A673 (cell line): Measurements from ENCODE around the gene SLC22A7. TPM values are rescaled to one million over a fixed set of nuclear protein-coding genes. Genes with fewer than 3 reads are reported as not detected.
"Not testable (repeated sequence)": the region's sequence is repeated elsewhere in the genome, so short reads cannot be mapped to it uniquely, and the experiment has no call there.

Source experiments
- BruUV-seq: library from RNA; stranded (reverse); fragments of 400-500 nt; replicated peaks from 2 replicates; lab custom pipeline; 2021; lab: Mats Ljungman, UMichigan
- CTCF ChIA-PET: fragments of 300-600 bp; sonication (Branson Sonifier 250); formaldehyde crosslinking; loops from one replicate; lab custom pipeline; 2022; ENCODE audit warnings: antibody characterized with exemption; lab: Charles Lee
- POLR2A ChIA-PET: fragments of 300-600 bp; sonication (Branson Sonifier 250); formaldehyde crosslinking; loops from one replicate; lab custom pipeline; 2022; ENCODE audit warnings: antibody characterized with exemption; ENCODE audit not compliant: low non-redundant PET; lab: Charles Lee
- DNase-seq: peaks from one replicate; pipeline ENCODE4 v3.0.0-alpha.2; 2015; ENCODE audit warnings: low spot score
- H3K27ac ChIP-seq: fragments of 200-600 bp; sonication (generic); 2 replicates; pipeline ENCODE4 v1.5.1; 2016; ENCODE audit warnings: mixed run types, low read depth, mild to moderate bottlenecking, mixed read lengths, antibody characterized with exemption, low read length; ENCODE audit not compliant: poor library complexity, severe bottlenecking
- H3K27me3 ChIP-seq: fragments of 200-600 bp; sonication (generic); replicated peaks from 2 replicates; pipeline ENCODE4 v1.6.1; 2017; ENCODE audit warnings: mixed run types, low read depth, mild to moderate bottlenecking, mixed read lengths, antibody characterized with exemption, low read length; ENCODE audit not compliant: insufficient read depth, poor library complexity
- H3K36me3 ChIP-seq: fragments of 200-600 bp; sonication (generic); 2 replicates; pipeline ENCODE4 v1.6.1; 2016; ENCODE audit warnings: mixed run types, mild to moderate bottlenecking, mixed read lengths, antibody characterized with exemption, low read length; ENCODE audit not compliant: insufficient read depth, poor library complexity, severe bottlenecking
- H3K4me1 ChIP-seq: fragments of 200-600 bp; sonication (generic); 2 replicates; pipeline ENCODE4 v1.6.1; 2017; ENCODE audit warnings: mixed run types, mild to moderate bottlenecking, mixed read lengths, antibody characterized with exemption, low read length; ENCODE audit not compliant: insufficient read depth, poor library complexity, severe bottlenecking
- H3K4me3 ChIP-seq: fragments of 200-600 bp; sonication (generic); 2 replicates; pipeline ENCODE4 v1.5.1; 2016; ENCODE audit warnings: low read depth, mixed run types, mild to moderate bottlenecking, mixed read lengths, low read length; ENCODE audit not compliant: poor library complexity, severe bottlenecking
- H3K9me3 ChIP-seq: fragments of 200-600 bp; sonication (generic); 2 replicates; pipeline ENCODE4 v1.6.1; 2016; ENCODE audit warnings: mixed run types, low read depth, mild to moderate bottlenecking, mixed read lengths, antibody characterized with exemption, low read length; ENCODE audit not compliant: poor library complexity, severe bottlenecking
- CTCF ChIP-seq: fragments of 300-800, 200-600 bp; sonication (generic); conservative IDR thresholded peaks from 2 replicates; pipeline ENCODE4 v1.5.1; 2017; ENCODE audit warnings: low read depth, mild to moderate bottlenecking, antibody characterized with exemption, low read length, moderate library complexity, mixed read lengths
- EZH2 ChIP-seq: fragments of 200-600 bp; sonication (generic); IDR thresholded peaks from 2 replicates; pipeline ENCODE4 v1.6.1; 2017; ENCODE audit warnings: borderline replicate concordance, low read depth, mild to moderate bottlenecking, mixed read lengths, antibody characterized with exemption, low read length; ENCODE audit not compliant: poor library complexity, severe bottlenecking
- intact Hi-C: fragments of 100-400 bp; cut with micrococcal nuclease; formaldehyde crosslinking; loops from one replicate; pipeline ENCODE4 v1.10.0; 2022; ENCODE audit not compliant: unreplicated experiment
- total RNA-seq: library from RNA; stranded (reverse); gene quantifications from 2 replicates; pipeline ENCODE4 v1.2.3, GENCODE V29; 2021

Gene SLC22A7
- total RNA-seq, 1 experiment from 2014 or later = not detected

GRCh38 chr6:43302126-43302525, 4.1 kb downstream of the SLC22A7 start:
- Histone ChIP-seq H3K36me3 (no peaks in the 10 kb centered on the region), H3K9me3 (no peaks in the 10 kb centered on the region), H3K4me1 (no peaks in the 10 kb centered on the region), H3K4me3 (no peak overlapping the region), H3K27me3 (no peaks in the 10 kb centered on the region), H3K27ac (no peak overlapping the region)
- no TSS peak for BruUV-seq
- TF ChIP-seq CTCF = no peak
- TF ChIP-seq EZH2 = no peak
- ChIA-PET POLR2A (no interaction called here), CTCF (no interaction called here)
- intact Hi-C loops = no loop called here
- no peak for DNase-seq

- H3K27me3 ChIP-seq, BruUV-seq, H3K9me3 ChIP-seq, POLR2A ChIA-PET, H3K27ac ChIP-seq, intact Hi-C loops, H3K4me1 ChIP-seq, DNase-seq, H3K36me3 ChIP-seq, H3K4me3 ChIP-seq, CTCF ChIA-PET: not testable (repeated sequence)
These were observed 4.9 kb downstream of the SLC22A7 start for GRCh38 chr6:43303006-43303405.

- H3K27ac ChIP-seq = no peak overlapping the region
- BruUV-seq = no TSS peak
- intact Hi-C loops = no loop called here
- H3K9me3 ChIP-seq = no peaks in the 10 kb centered on the region
- TF ChIP-seq CTCF = no peak
- no peak for TF ChIP-seq EZH2
- CTCF ChIA-PET = no interaction called here
- H3K4me1 ChIP-seq = no peaks in the 10 kb centered on the region
- H3K27me3 ChIP-seq = no peaks in the 10 kb centered on the region
- H3K36me3 ChIP-seq = no peaks in the 10 kb centered on the region
- POLR2A ChIA-PET = no interaction called here
- H3K4me3 ChIP-seq = no peak overlapping the region
- DNase-seq = no peak
These were observed 5.8 kb downstream of the SLC22A7 start for GRCh38 chr6:43303751-43304331.

- no peaks in the 10 kb centered on the region for H3K27me3 ChIP-seq
- BruUV-seq = no TSS peak
- H3K36me3 ChIP-seq = no peaks in the 10 kb centered on the region
- intact Hi-C loops = no loop called here
- no peak for DNase-seq
- no peak overlapping the region for H3K4me3 ChIP-seq
- TF ChIP-seq EZH2 = no peak
- TF ChIP-seq CTCF = no peak
- ChIA-PET POLR2A (no interaction called here), CTCF (no interaction called here)
- H3K27ac ChIP-seq = no peak overlapping the region
- no peaks in the 10 kb centered on the region for H3K4me1 ChIP-seq
- no peaks in the 10 kb centered on the region for H3K9me3 ChIP-seq
These were observed 6.3 kb downstream of the SLC22A7 start for GRCh38 chr6:43304361-43304760.
